ENCODE results near the gene KIF27. TPM values are rescaled to one million over a fixed set of nuclear protein-coding genes. Genes with fewer than 3 reads are reported as not detected.
A peak's percentile ranks its signal among the peaks of the same experiment; 100 is the strongest.

Gene KIF27
- total and polyA plus RNA-seq, 10 of the 15 experiments (the other 5 are each of a cell fraction or from before 2014, with no cell fraction given) = 0.64 to 3.3 (median 1.3) TPM

GRCh38 chr9:83956436-83957247 lies 35.4 kb upstream of the KIF27 start (continued):
- peak; percentile 47 for TF ChIP-seq E2F8 (IDR thresholded peaks at IDR 0.05; ENCODE audit: low read depth, partially characterized antibody)
- TF ChIP-seq ESRRA (IDR thresholded peaks at IDR 0.05; ENCODE audit: low read length) = no peak
- TF ChIP-seq SREBF1 (IDR thresholded peaks at IDR 0.05; ENCODE audit: low read length) = no peak
- TF ChIP-seq HDAC2 (IDR thresholded peaks at IDR 0.05) = 0 out of 2 replicates have a peak, but pooled peaks have one; percentile 72
- peak; percentile 78; the same call in 1 of the 2 replicates for TF ChIP-seq NR2F1 (conservative IDR thresholded peaks at IDR 0.05)
- 0 out of 4 replicates have a peak, but pooled peaks of 1 of the 2 experiments have one; percentile 0 for TF ChIP-seq BHLHE40 (IDR thresholded peaks at IDR 0.05; ENCODE audit: borderline replicate concordance in 1 of 2, low read depth in 2 of 2, low read length in 1 of 2)
- TF ChIP-seq DPF2 (IDR thresholded peaks at IDR 0.05) = peak; percentile 60; the same call in 1 of the 2 replicates
- TF ChIP-seq RB1 (IDR thresholded peaks at IDR 0.05; ENCODE audit: borderline replicate concordance) = peak; percentile 85; the same call in 1 of the 2 replicates
- peak; percentile 76 for TF ChIP-seq GABPA (IDR thresholded peaks at IDR 0.05; ENCODE audit: low read depth)
- peak; percentile 70; the same call in 1 of the 2 replicates for TF ChIP-seq ZBTB40 (IDR thresholded peaks at IDR 0.05; ENCODE audit: borderline replicate concordance)
- TF ChIP-seq KAT2A (conservative IDR thresholded peaks at IDR 0.05; ENCODE audit: control insufficient read depth, low read depth, low read length) = no peak
- no peak for TF ChIP-seq SUZ12 (IDR thresholded peaks at IDR 0.05; ENCODE audit: unreplicated experiment)
- no peak for TF ChIP-seq TCF12 (IDR thresholded peaks at IDR 0.05; ENCODE audit: low read depth, low read length)
- TF ChIP-seq EED (IDR thresholded peaks at IDR 0.05; ENCODE audit: low read depth) = peak; percentile 36; the same call in 1 of the 2 replicates
- TF ChIP-seq IKZF1 (conservative IDR thresholded peaks at IDR 0.05) = peak; percentile 76
- 0 out of 2 replicates have a peak, but pooled peaks have one; percentile 24 for TF ChIP-seq MTA2 (IDR thresholded peaks at IDR 0.05; ENCODE audit: low read depth)
- TF ChIP-seq IRF5 (IDR thresholded peaks at IDR 0.05; ENCODE audit: borderline replicate concordance) = no peak

Measured in GM12878 (cell line).